ENCODE results near the gene CNRIP1. TPM values are rescaled to one million over a fixed set of nuclear protein-coding genes. Genes with fewer than 3 reads are reported as not detected.

Gene CNRIP1
- total RNA-seq, 1 experiment from 2014 or later, result not detected

GRCh38 chr2:68258851-68259250 lies 60.9 kb downstream of the CNRIP1 start:
- Histone ChIP-seq H3K9ac (ENCODE audit: low read length) (no peak overlapping the region), H3K9me2 (ENCODE audit: insufficient read depth) (no peaks in the 10 kb centered on the region), H3K27me3 (ENCODE audit: insufficient read depth, low read length) (no peaks in the 10 kb centered on the region), H3K27ac (ENCODE audit: low read depth, low read length) (no peak overlapping the region), H4K20me1 (ENCODE audit: insufficient read depth) (no peaks in the 10 kb centered on the region; the same call in 1 of the 2 replicates), H3K9me3 (ENCODE audit: control insufficient read depth in 1 of 2, insufficient read depth in 1 of 2, low read depth in 1 of 2, low read length in 2 of 2) (no peaks in the 10 kb centered on the region), H3K36me3 (ENCODE audit: control insufficient read depth in 1 of 2, insufficient read depth in 2 of 2, low read length in 2 of 2) (no peaks in the 10 kb centered on the region), H3K79me2 (ENCODE audit: insufficient read depth, low read length) (no peaks in the 10 kb centered on the region), H3K4me3 (replicated peaks in 1 of 2; ENCODE audit: low read depth in 1 of 2, low read length in 2 of 2) (no peak overlapping the region), H2AFZ (ENCODE audit: low read depth, low read length, poor library complexity, severe bottlenecking) (no peak overlapping the region), H3K4me2 (ENCODE audit: low read length) (no peak overlapping the region), H3K4me1 (ENCODE audit: control insufficient read depth in 1 of 2, insufficient read depth in 2 of 2, low read length in 2 of 2) (peaks cover 0 to 7% of the 10 kb centered on the region in 2 experiments; a peak in 1 of 4 replicates)
- intact Hi-C loops (cut with micrococcal nuclease), result no loop called here
- DNase-seq (ENCODE audit: low read depth, low spot score) (no peak), ATAC-seq (no peak)
- ChIA-PET CTCF (no interaction called here), RAD21 (ENCODE audit: low non-redundant PET in 1 of 2, low total read pairs in 2 of 2, uncharacterized antibody in 2 of 2, unreplicated experiment in 2 of 2) (no interaction called here), POLR2A (no interaction called here)
- TF ChIP-seq ZBTB33 (IDR thresholded peaks at IDR 0.05; ENCODE audit: extremely low read depth, insufficient replicate concordance, low read length) (no peak), EGR1 (IDR thresholded peaks at IDR 0.05; ENCODE audit: low read depth) (no peak), MAX (IDR thresholded peaks at IDR 0.05) (no peak), POLR2A (IDR thresholded peaks at IDR 0.05; ENCODE audit: borderline replicate concordance, extremely low read depth, insufficient read depth, insufficient read length) (no peak), EZH2phosphoT487 (IDR thresholded peaks at IDR 0.05; ENCODE audit: borderline replicate concordance) (no peak), JUND (IDR thresholded peaks at IDR 0.05) (no peak), SRF (IDR thresholded peaks at IDR 0.05; ENCODE audit: low read depth) (no peak), TCF7L2 (IDR thresholded peaks at IDR 0.05; ENCODE audit: borderline replicate concordance, extremely low read depth, insufficient read depth, insufficient read length) (no peak), CTCF (IDR thresholded peaks at IDR 0.05 in 2 of 3, conservative IDR thresholded peaks at IDR 0.05 in 1 of 3; ENCODE audit: borderline replicate concordance in 1 of 3, insufficient read depth in 1 of 3, low read depth in 2 of 3, low read length in 2 of 3) (no peak), FOSL1 (IDR thresholded peaks at IDR 0.05; ENCODE audit: low read depth) (no peak), ZNF274 (IDR thresholded peaks at IDR 0.05; ENCODE audit: low read depth, low read length) (no peak), SIN3A (IDR thresholded peaks at IDR 0.05; ENCODE audit: low read depth) (no peak), ELF1 (IDR thresholded peaks at IDR 0.05; ENCODE audit: borderline replicate concordance, low read depth) (no peak), EZH2 (IDR thresholded peaks at IDR 0.05) (no peak), RAD21 (IDR thresholded peaks at IDR 0.05; ENCODE audit: low read depth) (no peak), SP1 (IDR thresholded peaks at IDR 0.05; ENCODE audit: low read depth) (no peak), REST (IDR thresholded peaks at IDR 0.05; ENCODE audit: low read depth) (no peak), ATF3 (IDR thresholded peaks at IDR 0.05) (no peak)
- BruUV-seq (replicated peaks), result no TSS peak
